ENCODE measurements around the gene CLCN6.

Gene CLCN6

DNA sequence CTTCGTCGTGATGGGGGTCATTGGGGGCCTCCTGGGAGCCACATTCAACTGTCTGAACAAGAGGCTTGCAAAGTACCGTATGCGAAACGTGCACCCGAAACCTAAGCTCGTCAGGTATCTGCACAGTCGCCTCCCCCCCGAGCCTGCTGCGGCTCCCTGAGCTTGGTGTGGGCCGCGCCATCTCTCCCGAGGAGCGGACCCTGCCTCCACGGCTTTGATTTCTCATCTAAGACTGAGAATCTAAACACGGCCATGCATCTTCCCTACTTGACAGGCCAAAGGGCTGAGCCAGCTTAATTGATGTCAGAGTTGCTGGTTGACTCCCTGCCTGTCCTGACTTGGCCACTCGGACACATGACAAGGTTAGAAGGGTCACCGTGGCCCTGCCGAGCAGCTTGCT lies 22.5 kb downstream of the CLCN6 start:
- no peak for DNase-seq

DNA sequence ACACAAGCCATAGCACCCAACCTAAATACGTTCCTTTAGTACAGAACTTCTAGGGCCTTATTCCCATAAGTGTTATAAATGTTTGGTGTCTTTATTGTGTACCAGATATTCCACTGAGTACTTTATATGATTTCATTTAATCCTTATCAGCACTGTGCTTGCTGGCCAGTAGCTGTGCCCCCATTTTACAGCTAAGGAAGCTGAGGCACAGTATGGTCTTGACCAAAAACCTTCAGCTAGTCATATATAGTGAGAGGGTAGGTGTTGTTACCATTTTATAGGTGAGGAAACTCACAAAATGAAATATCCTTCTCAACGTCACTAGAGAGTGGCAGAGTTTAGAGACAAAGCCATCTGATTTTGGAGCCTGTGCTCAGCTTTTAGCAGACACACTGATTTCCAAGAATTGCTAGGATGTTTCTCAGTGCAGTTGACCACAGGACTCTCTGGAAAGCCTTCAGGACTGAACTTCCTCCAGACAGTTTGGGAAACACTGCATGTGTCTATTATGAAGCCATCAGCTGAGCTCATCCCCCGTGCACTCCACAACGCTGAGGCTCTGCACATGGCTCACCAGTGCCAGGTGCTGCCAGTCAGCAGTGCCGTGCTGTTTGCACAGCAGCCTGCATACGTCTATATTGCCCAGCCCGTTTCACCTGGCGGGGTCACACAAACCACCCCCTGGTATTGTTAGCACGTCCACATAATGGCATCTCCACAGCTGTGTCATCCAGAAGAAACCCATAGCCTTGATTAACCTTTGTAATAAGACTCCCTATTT lies 26.1 kb downstream of the CLCN6 start:
- no peak for DNase-seq

DNA sequence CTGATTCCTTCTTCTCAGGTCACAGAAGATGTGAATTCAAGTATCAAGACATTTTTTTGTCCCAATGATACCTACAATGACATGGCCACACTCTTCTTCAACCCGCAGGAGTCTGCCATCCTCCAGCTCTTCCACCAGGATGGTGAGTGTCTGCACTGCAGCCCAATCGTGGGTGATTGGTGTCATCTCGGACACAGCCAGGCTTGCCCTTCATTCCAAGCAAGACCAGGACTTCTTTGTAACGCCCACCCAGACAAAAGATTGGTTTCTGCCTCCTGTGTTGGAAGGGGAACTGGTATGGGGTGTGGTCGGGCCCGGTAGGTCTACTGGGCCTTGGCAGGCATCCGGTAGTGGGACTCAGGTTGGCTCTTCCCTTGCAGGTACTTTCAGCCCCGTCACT lies 27.5 kb downstream of the CLCN6 start:
- DNase-seq, result no peak

DNA sequence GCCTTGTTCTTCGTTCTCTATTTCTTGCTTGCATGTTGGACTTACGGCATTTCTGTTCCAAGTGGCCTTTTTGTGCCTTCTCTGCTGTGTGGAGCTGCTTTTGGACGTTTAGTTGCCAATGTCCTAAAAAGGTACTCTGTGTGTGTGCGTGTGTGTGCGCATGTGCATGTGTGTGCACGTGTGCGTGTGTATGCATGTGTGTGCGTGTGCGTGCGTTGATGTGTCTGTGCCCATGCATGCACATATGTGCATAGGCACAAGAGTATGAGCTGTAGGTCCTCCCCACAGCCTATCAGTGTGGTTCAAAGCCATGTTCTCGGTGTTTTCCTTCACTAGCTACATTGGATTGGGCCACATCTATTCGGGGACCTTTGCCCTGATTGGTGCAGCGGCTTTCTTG lies 27.9 kb downstream of the CLCN6 start:
- DNase-seq, result no peak

DNA sequence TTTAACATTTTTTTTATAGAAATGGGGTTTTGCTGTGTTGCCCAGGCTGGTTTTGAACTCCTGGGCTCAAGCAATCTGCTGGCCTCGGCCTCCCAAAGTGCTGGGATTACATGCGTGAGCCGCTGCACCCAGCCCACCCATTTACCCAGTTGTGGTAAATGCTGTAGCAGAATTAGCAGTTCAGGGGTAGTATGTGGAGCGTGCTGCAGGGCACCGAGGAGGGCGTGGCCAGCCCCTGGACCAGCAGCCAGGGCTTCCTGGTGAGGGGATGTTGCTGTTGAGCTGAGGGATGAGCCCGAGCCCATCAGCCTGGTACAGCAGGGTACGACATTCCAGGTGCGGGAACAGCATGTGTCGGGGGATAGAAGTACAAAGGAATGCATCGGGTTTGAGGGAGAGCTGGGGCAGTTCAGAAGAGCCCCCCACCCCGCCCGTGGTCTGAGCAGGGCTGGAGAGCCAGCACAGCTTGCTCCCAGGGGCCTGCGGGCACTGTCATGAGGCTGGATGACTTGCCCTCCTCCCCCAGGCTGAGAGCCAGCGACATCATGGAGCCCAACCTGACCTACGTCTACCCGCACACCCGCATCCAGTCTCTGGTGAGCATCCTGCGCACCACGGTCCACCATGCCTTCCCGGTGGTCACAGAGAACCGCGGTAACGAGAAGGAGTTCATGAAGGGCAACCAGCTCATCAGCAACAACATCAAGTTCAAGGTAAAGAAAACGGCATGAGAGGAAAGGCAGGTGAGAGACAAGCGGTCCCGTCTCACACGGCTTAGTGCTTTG lies 29.6 kb downstream of the CLCN6 start:
- no peak for DNase-seq

DNA sequence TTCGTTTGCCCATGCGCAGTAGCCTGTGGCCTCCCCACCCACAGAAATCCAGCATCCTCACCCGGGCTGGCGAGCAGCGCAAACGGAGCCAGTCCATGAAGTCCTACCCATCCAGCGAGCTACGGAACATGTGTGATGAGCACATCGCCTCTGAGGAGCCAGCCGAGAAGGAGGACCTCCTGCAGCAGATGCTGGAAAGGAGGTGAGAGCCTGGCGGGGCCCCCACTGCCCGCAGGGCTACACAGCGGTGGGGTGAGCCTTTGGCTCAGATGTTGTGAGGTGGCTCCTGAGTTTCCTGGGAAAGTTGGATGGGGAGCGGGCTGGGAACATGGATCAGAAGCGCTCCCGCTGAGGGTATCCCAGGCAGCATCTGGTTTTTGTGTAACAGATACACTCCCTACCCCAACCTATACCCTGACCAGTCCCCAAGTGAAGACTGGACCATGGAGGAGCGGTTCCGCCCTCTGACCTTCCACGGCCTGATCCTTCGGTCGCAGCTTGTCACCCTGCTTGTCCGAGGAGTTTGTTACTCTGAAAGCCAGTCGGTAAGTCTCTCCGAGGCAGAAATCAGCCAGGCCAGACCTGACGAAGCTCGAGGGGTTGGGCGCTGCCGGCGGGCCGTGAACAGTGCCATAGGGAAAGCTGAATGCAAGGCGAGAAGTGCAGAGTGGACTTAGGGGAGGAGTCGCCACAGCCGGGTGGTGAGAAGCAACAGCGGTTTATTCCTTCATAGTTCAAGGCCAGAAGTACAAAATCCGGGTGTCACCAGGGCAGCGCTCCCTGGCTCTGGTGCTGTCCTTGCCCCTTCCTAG lies 31.2 kb downstream of the CLCN6 start:
- DNase-seq, result no peak

DNA sequence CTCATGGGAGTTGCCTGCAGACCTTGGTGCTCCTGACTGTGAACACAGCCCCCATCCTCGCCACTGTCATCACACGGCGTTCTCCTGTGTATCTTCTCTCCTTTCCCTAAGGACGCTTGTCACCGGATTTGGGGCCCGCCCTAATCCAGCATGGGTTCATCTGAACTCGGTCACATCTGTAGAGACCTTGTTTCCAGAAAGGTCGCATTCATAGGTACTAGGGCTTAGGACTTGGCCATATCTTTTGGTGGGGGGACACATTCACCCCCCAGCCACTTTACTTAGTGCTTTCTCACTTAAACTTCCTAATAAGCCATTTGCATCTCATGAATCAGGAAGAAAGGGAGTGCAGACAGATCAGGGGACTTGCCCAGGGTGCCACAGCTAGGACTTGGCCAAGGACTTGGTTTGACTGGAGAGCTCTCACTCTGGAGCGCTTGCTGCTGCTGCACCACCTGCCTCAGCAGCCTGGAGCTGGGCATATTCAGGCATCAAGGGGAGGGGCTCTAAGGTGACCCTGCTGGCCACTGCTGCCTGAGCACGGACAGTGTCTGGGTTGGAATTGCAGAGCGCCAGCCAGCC lies 31.9 kb downstream of the CLCN6 start:
- no peak for DNase-seq

DNA sequence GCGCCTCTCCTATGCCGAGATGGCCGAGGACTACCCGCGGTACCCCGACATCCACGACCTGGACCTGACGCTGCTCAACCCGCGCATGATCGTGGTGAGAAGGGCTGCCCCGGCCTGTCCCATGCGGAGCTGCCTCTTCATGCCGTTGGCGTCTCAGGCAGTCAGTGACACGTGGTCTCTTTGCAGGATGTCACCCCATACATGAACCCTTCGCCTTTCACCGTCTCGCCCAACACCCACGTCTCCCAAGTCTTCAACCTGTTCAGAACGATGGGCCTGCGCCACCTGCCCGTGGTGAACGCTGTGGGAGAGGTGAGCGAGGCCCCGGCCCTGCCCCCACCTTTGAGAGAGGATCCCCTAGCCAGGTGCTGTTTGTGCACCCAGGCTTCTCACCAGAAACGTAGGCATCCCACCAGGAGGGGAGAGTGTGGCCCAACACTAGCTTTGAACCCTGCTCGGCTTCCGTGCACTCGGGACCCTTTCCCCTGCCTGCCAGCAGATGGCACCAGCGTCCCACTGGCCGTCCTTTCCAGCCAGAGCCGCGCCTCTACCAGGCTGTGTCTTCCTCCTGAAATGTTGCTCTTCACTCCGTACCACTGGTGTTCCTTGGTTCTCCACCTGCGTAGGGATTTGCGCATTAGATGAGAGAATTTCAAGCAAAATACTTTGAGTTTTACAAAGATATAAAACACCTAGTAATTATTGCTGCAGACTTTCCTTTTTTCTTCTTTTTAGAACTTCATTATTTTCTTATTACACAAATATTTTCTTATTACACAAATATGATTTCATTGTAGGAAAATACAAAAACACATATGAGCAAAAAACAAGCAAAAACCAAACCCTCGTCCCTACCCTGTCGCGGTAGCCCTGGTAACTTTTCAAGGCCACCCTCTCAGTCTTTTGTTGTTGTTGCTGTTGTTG lies 32.6 kb downstream of the CLCN6 start:
- DNase-seq, result peak; percentile 24

DNA sequence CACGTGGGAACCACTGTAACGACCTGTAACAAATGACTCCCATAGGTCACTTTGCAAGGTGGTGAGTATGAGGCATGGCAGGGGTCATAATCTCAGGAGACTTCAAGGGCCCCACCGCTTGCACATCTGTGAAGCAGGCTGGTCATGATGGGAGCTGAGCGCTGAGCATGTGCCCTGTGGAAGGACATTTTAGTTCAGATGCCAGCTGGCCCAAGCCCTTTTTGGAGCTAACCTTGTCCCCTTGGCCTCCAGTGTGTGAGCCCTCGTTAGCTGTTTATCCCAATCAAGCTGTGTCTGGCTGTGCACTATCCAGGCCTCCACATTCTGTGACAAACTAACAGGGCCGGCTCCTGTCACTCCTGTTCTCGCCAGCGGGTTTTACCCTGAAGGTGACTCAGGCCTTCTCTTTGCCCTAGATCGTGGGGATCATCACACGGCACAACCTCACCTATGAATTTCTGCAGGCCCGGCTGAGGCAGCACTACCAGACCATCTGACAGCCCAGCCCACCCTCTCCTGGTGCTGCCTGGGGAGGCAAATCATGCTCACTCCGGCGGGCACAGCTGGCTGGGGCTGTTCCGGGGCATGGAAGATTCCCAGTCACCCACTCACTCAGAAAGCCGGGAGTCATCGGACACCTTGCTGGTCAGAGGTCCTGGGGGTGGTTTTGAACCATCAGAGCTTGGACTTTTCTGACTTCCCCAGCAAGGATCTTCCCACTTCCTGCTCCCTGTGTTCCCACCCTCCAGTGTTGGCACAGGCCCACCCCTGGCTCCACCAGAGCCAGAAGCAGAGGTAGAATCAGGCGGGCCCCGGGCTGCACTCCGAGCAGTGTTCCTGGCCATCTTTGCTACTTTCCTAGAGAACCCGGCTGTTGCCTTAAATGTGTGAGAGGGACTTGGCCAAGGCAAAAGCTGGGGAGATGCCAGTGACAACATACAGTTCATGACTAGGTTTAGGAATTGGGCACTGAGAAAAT lies 34.0 kb downstream of the CLCN6 start:
- no peak for DNase-seq

DNA sequence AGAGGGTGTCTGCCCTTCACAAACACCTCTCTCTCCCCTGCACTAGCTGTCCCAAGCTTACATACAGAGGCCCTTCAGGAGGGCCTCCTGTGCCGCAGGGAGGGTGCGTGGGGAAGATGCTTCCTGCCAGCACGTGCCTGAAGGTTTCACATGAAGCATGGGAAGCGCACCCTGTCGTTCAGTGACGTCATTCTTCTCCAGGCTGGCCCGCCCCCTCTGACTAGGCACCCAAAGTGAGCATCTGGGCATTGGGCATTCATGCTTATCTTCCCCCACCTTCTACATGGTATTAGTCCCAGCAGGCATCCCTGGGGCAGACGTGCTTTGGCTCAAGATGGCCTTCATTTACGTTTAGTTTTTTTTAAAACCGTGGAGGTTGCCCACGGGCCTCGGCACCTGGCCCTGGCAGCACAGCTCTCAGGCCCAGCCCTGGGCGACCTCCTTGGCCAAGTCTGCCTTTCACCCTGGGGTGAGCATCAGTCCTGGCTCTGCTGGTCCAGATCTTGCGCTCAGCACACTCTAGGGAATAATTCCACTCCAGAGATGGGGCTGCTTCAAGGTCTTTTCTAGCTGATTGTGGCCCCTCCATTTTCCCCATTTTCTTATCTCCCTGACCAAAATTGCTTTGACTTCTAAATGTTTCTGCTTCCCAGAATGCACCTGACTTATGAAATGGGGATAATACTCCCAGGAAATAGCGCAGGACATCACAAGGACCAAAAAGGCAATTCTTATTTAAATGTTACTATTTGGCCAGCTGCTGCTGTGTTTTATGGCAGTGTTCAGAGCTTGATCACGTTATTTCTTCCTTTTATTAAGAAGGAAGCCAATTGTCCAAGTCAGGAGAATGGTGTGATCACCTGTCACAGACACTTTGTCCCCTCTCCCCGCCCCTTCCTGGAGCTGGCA lies 35.5 kb downstream of the CLCN6 start:
- DNase-seq, result no peak

DNA sequence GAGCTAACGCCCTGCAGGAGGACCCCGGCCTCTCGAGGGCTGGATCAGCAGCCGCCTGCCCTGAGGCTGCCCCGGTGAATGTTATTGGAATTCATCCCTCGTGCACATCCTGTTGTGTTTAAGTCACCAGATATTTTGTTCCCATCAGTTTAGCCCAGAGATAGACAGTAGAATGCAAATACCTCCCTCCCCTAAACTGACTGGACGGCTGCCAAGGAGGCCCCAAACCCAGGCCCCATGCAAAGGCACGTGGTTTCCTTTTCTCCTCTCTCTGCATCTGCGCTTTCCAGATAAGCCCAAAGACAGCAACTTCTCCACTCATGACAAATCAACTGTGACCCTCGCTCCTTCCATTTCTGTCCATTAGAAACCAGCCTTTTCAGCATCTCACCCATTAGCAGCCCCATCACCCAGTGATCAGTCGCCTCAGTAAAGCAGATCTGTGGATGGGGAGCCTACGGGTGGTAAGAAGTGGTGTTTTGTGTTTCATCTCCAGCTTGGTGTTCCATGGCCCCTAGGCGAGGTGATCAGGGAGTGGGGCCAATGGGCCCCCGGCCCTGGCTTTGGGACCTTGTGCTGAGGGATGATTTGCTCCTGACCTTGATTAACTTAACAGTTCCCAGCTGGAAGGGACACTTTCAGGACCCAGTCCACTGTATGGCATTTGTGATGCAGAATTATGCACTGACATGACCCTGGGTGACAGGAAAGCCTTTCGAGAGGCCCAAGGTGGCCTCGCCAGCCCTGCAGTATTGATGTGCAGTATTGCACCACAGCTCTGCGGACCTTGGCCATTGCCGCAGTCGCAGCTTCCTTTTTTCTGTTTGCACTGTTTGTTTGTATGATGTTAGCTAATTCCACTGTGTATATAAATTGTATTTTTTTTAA lies 36.4 kb downstream of the CLCN6 start:
- no peak for DNase-seq

DNA sequence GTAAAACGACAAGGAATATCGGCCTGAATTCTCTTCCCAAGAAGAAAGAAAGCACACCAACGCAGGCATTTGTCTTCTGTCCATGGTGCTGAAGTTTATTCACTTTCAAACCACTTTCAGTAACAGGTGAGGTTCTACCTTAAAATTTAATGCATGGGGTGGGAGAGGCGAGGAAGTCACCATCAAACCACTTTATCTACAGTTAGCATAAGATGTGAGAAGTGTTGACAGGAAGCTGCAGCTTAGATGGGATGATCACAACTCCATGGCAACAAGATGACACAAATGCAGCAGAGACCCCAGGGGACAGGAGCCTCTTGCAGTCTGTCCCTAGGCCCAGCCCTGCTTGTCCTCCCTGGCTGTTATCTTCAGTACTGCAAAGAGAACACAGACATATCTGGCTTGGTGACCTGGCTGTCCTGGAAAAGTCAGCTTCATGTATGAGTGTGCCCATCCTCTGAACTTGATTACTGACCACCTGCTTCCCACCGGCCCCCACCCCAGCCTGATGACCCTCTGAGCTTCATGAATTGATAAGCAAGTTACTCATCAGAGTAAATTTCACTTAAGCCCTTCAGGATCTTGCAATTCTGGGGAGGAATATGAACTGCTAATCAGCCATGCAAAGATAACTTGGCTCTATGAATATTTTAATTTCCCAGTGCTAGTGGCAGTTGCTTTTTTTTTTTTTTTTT lies 39.8 kb downstream of the CLCN6 start:
- DNase-seq, result no peak

DNA sequence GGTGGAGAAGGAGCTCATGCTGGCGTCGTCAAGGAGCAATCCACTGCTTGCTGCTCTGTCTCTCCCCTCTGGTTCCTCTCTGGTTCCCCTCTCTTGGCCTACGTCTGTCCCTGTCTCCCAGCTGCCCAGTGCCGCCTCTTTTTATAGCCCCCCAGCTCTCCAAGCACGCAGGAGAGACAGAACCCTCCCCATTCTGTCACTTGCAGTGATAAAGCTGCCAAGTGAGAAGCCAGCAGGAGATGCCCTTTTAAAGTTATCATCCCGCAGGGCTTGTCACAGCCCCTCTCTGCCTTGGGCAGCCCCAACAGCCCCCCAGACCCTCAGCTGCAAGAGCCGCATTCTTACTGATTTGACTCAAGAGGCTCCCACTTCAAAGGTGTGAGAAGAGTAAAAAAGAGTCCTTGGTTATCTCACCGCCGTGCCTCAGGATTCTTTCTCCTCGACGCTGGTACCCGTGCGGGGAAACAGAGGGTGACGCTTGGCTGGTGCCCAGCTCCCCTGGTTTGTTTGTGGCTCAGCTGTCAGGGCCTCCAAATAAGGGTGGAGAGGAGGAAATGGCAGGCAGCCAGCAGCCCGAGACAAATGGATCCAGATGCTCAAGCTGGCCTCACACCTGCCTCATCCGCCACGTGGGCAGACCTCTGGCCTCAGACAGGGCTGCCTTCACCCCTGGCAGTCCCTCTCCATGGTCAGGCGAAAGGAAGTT lies 41.8 kb downstream of the CLCN6 start, which contains the start of gene NPPA:
Gene NPPA, minus strand, starts transcription at position 117 of the 706 bp plus-strand sequence. Its CDS starts 99 bp downstream, at position 18.
- DNase-seq, result no peak

DNA sequence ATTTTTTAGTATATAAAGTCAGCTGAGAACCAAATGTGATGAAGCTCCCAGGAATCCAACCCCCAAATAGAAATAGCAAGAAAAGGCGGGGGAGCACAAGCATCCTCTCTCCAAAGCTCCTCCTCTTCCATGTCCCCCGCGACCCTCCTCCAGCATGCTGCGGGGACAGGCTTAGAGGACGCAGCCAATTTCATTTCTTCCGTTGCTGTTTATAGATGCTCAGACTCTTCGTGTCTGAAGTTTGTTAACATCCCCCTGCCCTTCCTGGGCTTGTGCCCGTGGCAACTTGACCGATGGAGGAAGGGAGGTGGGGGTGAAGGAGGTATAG lies 42.3 kb downstream of the CLCN6 start:
- no peak for DNase-seq

DNA sequence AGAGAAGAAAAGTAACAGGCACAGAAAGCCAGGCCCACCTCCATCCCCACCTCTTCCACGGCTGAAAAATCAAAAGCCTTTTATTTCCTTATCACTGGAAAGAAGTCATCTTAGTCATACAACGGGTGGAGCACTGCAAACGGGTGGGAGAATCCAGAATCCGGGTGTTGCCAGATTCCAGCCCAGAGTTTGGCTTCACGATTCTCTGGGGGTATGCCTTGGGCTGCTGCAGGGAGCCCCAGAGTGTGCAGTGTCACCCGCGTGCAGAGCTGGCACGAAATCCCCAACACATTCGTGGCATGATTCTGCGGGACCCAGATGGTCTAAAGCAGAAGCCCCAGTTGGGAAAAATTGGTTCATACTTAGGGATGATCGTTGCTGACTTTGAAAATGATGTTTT lies 44.2 kb downstream of the CLCN6 start:
- DNase-seq, result no peak

DNA sequence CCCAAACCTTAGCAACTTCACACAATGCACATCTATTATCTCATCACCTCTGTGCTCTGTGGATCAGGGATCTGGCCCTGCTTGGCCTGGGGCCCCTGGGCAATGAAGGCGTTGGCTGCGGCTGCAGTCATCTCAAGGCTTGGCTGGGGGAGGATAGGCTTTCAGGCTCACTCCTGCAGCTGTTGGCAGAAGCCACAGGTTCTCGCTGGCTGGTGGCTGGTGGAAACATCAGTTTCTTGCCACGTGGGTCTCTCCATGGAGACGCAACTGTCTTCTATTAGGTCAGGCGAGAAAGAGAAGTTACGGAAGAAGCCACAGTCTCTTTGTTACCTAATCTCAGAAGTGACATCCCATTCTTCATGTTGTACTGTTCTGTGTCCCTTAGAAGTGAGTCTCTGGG lies 45.2 kb downstream of the CLCN6 start:
- DNase-seq, result no peak

DNA sequence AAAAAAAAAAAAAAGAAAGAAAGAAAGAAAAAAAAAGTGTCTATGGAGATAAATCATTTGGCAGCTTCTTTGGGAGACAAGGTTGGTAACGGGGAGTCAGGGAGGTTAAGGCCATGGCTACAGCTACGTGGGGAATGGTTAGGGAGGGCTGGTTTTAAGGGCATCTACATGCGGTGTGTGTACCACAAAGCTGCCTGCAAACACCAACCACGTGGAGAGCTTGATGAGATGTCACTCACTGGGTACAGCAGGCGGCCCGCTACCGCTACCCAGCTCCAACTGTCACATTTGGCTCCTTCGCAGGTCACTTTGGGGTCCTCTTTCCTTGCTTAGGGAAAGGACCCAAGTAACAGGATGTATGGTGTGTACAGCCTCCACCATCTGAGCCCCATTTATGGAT lies 48.5 kb downstream of the CLCN6 start:
- DNase-seq, result no peak
